Measurements from ENCODE around the gene PIK3C2B.
A peak's percentile ranks its signal among the peaks of the same experiment; 100 is the strongest.

Gene PIK3C2B

DNA sequence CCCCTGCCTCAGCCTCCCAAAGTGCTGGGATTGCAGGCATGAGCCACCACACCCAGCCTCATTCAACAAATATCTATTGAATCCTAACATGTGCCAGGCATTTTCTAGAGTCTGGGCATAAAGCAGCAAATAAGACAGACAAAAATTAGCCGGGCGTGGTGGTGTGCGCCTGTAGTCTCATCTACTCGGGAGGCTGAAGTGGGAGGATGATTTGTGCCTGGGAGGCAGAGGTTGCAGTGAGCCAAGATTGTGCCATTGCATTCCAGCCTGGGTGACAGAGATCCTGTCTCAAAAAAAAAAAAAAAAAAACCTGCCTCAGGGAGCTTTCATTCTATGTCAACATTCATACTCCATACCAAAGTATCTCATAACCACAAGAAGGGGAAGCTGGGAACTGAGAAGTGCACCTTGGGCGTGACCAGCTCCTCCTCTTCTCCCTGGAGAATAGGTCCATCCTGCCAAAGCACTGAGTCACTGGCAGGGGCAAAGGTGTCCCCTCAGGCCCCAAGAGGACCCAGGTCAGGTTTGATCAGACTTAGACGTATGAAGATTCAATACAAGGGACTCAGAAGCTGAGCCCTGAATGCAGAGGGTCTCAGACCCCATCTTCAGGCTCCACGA, 46.2 kb downstream of the PIK3C2B start:
- TF ChIP-seq, protein P1, sequence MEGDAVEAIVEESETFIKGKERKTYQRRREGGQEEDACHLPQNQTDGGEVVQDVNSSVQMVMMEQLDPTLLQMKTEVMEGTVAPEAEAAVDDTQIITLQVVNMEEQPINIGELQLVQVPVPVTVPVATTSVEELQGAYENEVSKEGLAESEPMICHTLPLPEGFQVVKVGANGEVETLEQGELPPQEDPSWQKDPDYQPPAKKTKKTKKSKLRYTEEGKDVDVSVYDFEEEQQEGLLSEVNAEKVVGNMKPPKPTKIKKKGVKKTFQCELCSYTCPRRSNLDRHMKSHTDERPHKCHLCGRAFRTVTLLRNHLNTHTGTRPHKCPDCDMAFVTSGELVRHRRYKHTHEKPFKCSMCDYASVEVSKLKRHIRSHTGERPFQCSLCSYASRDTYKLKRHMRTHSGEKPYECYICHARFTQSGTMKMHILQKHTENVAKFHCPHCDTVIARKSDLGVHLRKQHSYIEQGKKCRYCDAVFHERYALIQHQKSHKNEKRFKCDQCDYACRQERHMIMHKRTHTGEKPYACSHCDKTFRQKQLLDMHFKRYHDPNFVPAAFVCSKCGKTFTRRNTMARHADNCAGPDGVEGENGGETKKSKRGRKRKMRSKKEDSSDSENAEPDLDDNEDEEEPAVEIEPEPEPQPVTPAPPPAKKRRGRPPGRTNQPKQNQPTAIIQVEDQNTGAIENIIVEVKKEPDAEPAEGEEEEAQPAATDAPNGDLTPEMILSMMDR (conservative IDR thresholded peaks at IDR 0.05), result no peak
- no peak overlapping the region for H3K27ac ChIP-seq

GRCh38 chr1:204447736-204448135, 46.9 kb downstream of the PIK3C2B start:
- TF ChIP-seq, protein P1 (conservative IDR thresholded peaks at IDR 0.05), result no peak
- no peak overlapping the region for H3K27ac ChIP-seq

- TF ChIP-seq, protein P1 (conservative IDR thresholded peaks at IDR 0.05), result no peak
- no peak overlapping the region for H3K27ac ChIP-seq
These were observed 47.4 kb downstream of the PIK3C2B start for GRCh38 chr1:204447190-204447589.

DNA sequence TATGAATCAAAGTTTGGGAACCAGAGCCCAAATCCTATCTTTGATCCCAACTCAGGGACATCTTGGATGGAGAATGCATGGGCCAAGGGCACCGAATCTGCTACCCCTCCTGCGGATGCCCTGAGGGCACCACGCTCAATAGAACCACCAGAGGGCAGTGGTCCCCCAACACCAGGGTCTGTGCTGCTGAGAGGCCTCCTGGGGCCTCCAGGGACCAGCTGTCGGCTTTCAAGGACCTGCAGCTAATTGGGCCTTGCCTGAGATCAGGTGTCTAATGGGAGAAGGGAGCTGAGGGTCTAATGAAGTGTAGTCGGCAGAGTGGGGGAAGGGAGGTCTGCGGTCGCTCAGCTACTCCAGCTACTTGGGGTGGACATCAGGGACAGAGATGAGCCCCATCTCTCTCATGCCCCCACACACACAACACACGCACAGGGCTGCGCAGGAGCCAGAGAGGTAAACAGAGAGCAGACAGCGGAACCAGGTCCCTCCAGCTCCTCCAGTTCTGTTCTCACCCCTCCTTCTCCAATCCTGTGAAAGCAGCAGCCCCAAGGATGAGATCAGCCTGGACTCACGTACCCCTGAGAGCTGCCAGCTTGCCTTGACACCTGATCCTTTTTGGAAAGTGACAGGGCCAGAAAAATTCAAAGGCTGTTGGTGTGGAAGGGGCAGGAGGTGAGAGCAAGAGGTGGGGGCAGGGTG, 48.0 kb downstream of the PIK3C2B start:
- H3K27ac ChIP-seq, result no peak overlapping the region
- TF ChIP-seq, protein P1 (conservative IDR thresholded peaks at IDR 0.05), result peak; percentile 81

GRCh38 chr1:204445860-204446412, 48.7 kb downstream of the PIK3C2B start:
- TF ChIP-seq, protein P1 (conservative IDR thresholded peaks at IDR 0.05), result no peak

More at GRCh38 chr1:204445860-204446412, 48.7 kb downstream of the PIK3C2B start:
- no peak overlapping the region for H3K27ac ChIP-seq
